Stimulated activated CD8-positive, alpha-beta memory T cell treated with anti-CD3 and anti-CD28 coated beads, Interleukin-4, amount 100 ng/mL, for 24 hours (primary cell): Measurements from ENCODE around the gene LPIN1.

Experiments used
- DNase-seq: peaks from one replicate; pipeline ENCODE4 v3.0.0-alpha.2; 2020; ENCODE audit warnings: low read depth

The LPIN1 gene

DNA sequence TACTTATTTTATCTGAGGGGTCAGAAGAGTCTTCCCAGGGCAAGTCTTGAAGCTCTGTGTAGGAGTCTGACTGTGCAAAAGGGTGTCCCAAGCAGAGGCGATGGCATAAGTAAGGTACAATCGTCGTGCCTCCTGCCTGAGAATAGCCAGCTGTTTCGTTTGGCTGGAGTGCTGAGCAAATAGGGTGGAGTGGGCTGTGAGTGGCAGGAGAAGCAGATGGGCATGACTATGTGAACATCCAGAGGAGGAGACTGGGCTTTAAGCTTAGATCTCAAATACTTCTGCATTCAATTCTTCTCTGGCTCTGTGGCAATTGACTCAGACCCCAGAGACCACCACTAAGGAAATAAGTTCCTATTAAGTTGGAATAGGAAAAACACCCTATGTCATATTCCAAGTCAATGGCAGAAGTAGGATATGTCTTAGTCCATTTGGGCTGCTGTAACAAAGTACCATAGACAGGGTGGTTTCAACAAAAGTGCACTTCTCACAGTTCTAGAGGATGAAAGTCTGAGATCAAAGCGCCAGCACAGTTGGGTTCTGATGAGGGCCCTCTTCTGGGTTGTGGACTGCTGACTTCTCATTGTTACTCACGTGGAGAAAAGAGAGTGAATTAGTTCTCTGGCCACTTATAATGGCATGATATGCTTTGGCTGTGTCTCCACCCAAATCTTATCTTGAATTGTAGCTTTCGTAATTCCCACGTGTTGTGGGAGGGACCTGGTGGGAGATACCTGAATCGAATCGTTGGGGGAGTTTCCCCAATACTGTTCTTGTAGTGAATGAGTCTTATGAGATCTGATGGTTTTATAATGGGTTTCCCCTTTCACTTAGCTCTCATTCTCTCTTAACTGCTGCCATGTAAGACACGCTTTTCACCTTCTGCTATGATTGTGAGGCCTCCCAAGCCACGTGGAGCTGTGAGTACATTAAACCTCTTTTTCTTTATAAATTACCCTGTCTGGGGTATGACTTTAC lies 120.2 kb downstream of the LPIN1 start:
- DNase-seq = no peak

DNA sequence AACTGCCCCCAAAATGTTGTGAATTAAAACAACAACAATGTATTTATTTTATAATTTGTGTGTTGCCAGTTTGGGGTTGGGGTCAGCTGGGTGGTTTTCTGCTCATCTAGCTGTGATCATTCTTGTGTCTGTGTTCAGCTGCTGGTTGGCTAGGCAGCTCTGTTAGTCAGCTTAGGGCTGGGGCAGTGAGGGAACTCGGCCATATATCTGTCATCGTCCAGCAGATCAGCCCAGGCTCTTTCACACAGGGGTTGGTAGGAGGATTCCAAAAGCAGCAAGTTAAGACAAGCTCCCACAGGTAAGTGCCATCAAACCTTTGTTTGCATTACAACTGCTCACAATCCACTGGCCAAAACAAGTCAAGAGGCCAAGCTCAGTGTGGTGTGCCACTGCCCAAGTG lies 121.5 kb downstream of the LPIN1 start:
- no peak for DNase-seq

DNA sequence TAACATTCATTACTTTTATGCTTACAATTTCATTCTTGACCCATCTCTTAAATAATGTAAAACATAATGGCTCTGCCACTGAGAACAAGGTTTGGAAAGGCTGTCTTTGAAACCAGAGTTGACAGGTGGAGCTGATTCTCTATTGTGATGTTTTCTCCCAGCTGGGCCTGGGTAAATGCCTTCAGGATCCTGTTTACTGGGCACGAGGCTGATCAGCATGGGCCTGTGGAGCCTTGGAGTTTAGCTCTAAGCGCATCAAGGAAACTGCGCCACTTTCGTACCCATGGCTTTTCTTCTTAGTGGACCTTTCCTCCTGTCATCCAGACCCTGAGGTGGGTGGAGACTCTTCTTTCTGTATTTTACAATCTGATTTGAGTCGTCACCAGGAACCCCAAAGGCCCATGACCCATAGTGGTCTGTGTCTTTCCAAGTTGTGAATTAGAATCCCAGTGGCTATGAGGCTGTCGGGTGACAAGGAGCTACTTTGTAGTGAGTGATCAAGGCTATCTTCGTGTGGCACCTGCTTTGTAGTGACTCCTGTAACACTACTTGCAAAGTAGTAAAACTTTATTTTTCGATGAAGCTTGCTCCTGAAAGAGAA lies 123.1 kb downstream of the LPIN1 start:
- no peak for DNase-seq

DNA sequence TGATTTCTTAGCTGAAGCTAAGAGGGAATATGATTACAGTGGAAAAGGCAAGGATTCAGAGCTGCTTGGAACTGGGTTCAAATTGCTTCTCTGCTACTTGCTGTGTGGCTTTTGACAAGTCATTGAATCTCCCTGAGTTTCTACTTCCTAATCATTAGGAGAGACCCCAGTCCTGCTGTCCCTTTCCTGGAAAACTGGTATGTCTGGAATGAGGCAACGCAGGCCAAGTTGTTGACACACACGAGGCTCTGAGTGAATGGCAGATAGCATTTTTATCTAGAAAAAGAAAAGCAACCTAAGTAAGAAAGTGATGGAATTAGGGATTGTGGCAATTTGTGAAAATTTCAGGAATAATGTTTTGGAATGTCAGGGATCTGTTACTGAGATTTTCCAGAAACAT lies 123.6 kb downstream of the LPIN1 start:
- DNase-seq = no peak

DNA sequence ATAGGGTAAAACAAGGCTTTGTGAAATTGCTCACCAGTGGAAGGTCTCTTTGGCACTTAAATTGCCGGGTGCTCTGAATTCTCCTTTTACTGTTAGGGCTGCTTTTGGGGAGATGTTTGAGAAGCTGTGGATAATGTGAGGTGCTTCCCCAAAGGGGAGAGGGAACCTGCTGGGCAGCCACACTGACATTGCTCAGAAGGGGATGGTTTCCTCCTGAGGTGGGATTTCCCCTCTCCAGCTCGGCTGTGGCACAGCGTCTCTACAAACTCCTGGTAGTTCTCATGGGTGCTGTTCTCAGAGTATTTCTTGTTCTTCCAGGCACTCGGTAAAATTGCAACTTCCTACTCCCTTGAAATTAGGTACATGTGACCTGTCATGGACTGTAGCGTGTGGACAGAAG lies 124.2 kb downstream of the LPIN1 start:
- DNase-seq = no peak

DNA sequence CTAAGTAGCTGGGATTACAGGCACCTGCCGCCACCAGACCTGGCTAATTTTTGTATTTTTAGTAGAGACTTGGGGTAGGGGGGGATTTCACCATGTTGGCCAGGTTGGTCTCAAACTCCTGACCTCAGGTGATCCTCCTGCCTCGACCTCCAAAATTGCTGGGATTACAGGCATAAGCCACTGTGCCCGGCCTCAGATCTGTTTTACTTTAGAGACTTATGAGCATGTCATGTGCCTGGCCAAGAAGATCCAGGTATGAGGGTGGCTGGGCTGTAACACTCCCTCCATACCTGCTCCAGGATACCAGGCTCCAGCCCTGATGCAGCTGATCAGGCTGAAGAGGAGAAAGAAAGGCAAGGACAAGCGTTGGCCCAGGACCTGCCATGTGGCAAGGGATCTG lies 125.0 kb downstream of the LPIN1 start:
- DNase-seq = no peak

DNA sequence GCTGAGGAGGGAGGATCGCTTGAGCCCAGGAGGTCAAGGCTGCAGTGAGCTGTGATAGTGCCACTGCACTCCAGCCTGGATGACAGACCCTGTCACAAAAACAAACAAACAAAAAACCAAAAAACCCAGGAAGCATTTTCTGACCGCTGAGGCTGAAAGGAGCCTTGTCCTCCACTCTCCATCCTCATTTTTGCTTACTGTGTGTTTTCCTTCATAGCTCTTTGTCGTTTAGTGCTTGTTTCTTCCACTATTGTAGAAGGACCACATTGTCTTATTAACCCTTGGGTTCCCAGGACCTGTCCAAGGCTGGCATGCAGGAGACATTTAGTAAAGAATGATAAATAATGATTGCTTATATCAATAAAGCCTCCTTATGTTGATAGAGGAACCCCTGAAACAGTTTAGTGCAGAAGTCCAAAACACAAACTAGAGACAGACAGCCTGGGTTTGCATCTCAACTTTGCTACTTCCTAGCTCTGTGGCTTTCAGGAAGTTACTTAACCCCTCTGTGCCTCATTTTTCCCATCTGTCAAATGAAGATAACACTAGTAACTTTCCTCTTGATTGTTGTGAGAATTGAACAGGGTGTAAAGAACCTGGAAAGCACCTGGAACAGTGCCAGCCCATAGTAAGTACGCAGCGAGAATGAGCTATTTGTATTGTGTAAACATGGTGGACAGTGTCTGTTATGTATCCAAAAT lies 126.0 kb downstream of the LPIN1 start:
- no peak for DNase-seq

DNA sequence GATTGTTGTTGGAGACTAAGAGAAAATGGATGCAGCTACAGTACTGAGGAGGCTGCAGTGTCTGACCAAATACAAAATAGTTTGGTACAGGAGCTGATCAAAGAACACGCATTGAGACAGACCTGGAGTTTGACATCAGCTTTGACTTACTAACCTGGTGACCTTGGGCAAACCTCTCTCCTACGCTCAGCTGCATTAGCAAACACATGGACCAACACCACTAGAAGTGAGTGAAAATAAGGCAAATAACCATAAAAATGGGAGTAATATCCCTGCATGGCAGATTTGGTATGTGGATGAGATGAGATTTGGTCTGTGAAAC lies 126.5 kb downstream of the LPIN1 start:
- DNase-seq = no peak

DNA sequence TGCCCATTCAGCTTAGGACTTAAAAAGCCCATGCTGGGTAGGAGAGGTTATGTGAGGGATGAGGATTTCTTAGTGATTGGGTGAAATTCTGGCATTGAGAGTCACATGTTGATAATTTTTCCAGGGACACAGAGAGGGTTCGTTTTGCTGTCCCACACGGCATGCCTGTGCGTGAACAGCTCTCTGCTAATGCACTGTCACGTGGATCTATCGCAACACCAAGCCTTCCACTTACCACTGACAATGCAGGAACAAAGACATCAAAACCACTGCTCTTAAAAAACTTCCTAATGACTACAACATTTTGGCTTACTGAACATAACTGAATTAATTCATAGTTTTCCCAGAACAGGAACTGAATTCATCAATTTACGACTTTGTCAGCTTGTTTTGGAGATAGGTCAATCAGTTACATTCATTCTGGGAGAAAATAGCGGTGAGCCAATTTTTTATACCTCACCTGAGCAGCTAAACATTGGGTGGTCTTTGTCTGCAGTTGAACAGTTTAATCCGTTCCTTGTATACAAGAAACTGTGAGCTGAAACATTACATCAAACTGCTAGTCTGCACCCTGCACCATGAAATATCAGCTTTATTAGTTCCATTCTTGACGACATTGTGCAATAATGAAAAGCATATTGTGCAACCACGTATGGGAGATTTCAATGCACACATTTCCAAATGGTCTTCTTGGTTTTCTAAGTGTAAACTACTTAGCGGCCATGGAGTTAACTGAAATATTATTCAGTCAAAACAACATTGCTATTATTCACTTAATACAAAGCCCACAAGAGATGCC lies 127.1 kb downstream of the LPIN1 start:
- no peak for DNase-seq

DNA sequence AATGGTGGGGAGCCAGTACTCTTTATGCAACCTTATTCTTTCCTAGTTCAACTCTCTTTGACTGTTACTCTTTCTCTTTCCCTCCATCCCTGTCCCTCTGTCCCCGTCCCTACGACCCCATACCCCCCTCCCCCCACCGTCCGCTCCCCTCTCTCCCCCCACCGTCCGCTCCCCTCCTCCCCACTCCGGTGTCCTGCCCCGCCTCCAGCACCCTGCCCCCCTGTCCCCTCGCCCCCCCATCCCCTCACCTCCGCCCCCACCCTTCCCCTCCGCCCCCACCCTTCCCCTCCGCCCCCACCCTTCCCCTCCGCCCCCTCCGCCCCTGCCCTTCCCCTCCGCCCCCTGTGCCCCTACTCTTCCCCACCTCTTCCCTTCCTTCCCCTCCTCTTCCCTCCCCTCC lies 128.4 kb downstream of the LPIN1 start:
- DNase-seq = no peak

DNA sequence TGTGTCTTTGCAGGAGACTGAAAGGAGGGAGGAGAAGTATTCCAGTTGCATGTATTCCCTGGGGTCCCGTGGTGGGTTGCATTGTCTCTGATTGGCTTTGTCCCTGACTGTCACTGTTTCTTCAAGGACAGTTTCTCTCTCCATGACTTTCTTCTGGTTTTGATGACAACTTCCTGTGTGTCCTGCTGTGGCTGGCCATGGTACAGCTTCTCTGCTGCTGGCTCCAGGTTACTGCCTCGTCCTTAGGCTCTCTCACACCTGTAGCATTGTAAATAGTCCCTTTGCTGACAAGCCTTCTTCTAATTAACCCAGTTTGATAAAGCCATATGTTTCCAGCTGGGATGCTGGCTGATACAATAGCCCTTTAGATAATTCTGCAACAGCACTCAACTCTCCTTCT lies 129.0 kb downstream of the LPIN1 start:
- DNase-seq = no peak

DNA sequence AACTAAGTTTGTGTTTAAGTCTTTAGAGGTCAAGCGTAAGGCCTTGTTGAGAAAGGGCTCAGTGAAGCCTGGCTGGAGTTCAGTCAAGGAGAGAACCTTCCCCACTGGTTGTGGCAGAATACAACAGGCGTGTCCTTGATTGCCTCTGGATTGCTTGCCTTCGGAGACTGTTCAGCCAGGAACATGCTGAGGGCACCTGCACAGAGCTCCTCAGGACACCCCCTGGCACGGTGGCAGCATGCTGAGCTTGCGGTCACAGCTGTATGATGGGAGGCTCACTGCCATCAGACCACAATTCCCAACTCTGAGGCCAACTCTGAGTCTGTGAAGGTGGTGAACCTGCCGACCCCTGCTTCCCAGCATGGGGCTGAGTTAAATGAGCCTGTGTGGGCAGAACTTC lies 130.0 kb downstream of the LPIN1 start:
- no peak for DNase-seq

DNA sequence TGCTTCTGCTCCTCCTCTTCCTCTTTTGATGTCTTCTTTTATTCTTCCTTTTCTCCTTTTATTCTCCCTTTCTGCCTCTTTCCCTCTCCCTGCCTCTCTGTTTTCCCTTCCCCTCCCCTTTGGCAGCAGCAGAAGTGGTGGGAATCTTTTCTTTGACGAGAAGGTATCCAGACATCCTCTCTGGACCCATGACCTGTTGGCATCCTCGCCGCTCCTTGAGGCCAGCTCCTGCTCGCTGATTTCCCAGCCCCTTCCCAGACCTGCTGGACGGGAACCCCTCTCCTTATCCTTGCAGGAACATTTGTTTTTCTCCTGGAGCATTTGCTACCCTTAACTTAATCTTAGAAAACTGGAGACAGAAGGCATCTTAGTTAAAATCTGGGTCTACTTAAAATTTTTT lies 130.5 kb downstream of the LPIN1 start:
- DNase-seq = no peak
